ENCODE measurements around the gene CNST. TPM values are rescaled to one million over a fixed set of nuclear protein-coding genes. Genes with fewer than 3 reads are reported as not detected.
A peak's percentile ranks its signal among the peaks of the same experiment; 100 is the strongest.

The CNST gene
- total and polyA plus RNA-seq, 9 of the 15 experiments (the other 6 are each of a cell fraction or from before 2014, with no cell fraction given): 17.0 to 55.3 (median 30.8) TPM

GRCh38 chr1:246582301-246583055 lies 16.2 kb downstream of the CNST start (continued):
- 0 out of 2 replicates have a peak, but pooled peaks have one; percentile 52 for TF ChIP-seq MBD2 (IDR thresholded peaks at IDR 0.05; ENCODE audit: borderline replicate concordance, low read depth)
- TF ChIP-seq U2AF2 (optimal IDR thresholded peaks at IDR 0.05; ENCODE audit: low read depth, low read length): no peak
- peak; percentile 57; the same call in 1 of the 2 replicates for TF ChIP-seq ZNF592 (IDR thresholded peaks at IDR 0.05)
- TF ChIP-seq MYBL2 (IDR thresholded peaks at IDR 0.05; ENCODE audit: low read depth): no peak
- TF ChIP-seq MYBL2 (CRISPR knock-in tag; IDR thresholded peaks at IDR 0.05; ENCODE audit: borderline replicate concordance): no peak
- no peak for TF ChIP-seq POU5F1 (IDR thresholded peaks at IDR 0.05; ENCODE audit: borderline replicate concordance, low read depth, low read length, partially characterized antibody)
- 0 out of 2 replicates have a peak, but pooled peaks have one; percentile 16 for TF ChIP-seq PATZ1 (CRISPR knock-in tag; IDR thresholded peaks at IDR 0.05; ENCODE audit: borderline replicate concordance)
- no peak for TF ChIP-seq FOXP1 (CRISPR knock-in tag; IDR thresholded peaks at IDR 0.05)
- TF ChIP-seq MCM5 (IDR thresholded peaks at IDR 0.05; ENCODE audit: low read depth): no peak
- TF ChIP-seq RBM39 (optimal IDR thresholded peaks at IDR 0.05; ENCODE audit: low read depth, low read length): no peak
- TF ChIP-seq KAT2B (IDR thresholded peaks at IDR 0.05; ENCODE audit: low read depth, low read length): no peak
- TF ChIP-seq MLLT1 (IDR thresholded peaks at IDR 0.05): peak in 1 of 2 experiments; percentile 54; a peak in 1 of 4 replicates
- TF ChIP-seq SIN3A (IDR thresholded peaks at IDR 0.05; ENCODE audit: borderline replicate concordance in 2 of 2, control insufficient read depth in 1 of 2, low read depth in 2 of 2, low read length in 2 of 2): no peak
- TF ChIP-seq NR4A1 (CRISPR knock-in tag; IDR thresholded peaks at IDR 0.05): no peak
- TF ChIP-seq NR4A1 (tag; IDR thresholded peaks at IDR 0.05): peak; percentile 60

Measured in K562 (cell line).